Islet precursor cell (in vitro differentiated cells): ENCODE data around the gene CTSS.

ENCODE experiments used
- DNase-seq: peaks from one replicate; pipeline ENCODE4 v3.0.0-alpha.2; 2018

CTSS gene

DNA sequence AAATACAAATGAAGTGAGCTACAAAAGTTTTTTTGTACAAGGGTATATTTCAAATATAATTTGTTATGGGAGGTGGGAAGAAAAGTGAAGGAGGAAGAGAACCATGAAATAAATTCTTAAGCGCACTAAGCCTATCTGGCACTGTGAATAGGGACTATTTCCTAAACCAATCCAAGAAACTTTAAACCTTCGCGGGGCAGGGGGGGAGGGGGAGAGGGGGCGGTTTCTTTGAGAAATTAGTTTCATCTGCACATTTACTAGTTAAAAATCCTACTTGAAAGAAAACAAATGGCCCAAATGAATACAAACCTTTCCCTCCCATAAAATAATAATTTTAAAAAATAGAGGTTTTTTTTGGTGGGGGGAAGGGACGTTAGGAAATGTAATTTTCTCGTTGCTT lies 69.0 kb downstream of the CTSS start:
- DNase-seq, result no peak

DNA sequence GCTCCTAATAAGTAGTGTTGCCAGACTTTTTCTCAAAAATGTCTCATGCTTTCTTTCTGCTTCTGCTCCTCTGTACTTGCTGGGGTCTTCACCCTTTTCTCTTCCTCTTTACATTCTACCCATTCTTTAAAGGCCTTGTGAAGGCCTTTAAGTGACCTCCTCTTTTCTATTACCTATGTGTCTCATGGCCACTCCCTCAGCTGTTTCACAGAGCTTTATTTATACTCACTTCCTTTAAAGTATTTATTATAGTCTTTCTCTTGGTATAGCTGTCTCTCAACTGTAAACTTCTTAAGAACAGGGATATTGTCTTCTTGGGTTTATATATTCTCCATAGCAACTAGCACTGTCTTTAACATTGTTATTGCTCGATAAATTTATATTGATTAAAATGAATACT lies 69.4 kb downstream of the CTSS start:
- DNase-seq, result no peak

DNA sequence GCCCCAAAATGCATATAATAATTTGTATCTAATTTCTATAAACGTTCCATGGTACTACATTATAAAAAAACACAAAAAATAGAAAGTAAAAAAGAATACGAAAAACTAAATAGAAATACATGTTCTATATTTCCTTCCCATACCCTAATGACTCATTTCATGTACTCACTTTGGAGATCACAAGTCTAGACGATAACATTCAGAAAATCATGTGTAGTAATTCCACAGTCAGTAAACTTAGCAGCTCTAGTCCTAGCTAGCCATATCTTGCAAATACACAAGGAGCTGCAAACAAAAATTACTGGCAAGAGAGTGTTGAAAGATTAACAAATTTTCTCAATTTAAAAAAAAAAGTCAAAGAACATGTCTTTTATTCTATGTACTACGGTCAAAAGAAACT lies 70.0 kb downstream of the CTSS start:
- no peak for DNase-seq

DNA sequence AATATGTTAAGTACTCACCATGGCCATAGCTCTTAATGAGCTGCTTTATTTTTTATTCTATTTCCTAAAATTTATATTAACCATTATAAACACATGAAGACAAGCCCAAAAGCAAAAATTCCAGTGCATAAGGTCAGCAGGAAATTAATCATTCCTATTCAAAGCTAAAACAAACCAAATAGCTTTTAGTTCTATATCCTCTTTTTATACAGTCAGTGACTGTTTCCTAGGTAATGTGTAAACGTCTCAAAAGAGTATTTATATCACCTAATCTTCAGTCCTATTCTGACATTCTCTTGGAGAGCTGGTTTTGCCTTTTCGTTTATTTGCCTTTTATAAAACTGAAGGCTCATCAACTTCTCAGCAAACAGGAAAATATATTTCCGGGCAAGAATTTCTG lies 72.9 kb downstream of the CTSS start:
- DNase-seq, result no peak

DNA sequence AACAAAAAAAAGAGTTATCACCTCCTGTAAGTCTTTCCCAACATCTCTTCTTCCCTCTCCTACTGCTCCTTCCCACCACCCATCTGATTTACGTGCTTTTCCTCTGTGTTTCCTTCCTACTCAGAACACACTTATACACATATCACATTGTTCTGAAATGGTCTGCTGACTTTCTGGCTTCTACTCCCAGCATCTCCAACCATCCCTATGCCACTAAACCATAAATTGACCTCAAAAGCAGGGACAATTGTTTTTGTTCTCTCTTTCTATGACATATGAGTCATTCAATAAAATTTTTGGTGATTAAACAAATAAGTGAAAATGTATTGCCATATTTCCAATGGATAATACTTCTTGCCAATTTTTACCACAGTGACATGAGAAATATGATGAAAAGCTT lies 76.8 kb downstream of the CTSS start:
- no peak for DNase-seq

DNA sequence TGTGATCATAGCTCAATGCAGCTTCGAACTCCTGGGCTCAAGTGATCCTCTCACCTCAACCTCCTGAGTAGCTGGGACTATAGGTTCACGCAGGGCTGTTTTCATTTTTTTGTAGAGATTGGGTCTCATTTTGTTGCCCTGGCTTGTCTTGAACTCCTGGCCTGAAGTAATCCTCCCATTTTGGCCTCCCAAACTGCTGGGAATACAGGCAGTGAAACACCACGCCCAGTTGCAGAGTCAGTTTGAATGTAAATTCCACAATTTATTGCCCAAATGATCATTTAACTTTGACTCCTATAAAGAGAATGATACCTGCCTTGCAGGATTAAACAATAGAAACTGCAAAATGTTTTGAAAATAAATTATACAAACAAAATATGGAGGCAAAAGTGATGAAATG lies 79.3 kb downstream of the CTSS start:
- DNase-seq, result no peak

DNA sequence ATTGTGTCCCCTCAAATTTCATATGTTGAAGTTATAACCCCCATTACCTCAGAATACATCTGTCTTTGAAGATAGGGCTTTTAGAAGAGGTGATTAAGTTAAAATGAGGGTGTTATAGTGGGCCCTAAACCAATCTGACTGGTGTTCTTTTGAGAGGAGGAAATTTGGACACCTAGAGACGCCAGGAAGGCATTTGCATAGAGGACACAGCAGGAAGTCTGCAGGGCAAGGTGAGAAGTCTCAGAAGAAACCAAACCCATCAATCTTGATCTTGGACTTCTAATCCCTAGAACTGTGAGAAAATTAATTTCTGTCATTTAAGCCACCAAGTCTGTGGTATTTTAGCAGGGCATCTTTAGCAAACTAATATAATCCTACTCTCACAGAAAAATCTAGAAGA lies 81.7 kb downstream of the CTSS start:
- no peak for DNase-seq
